Thyroid gland (tissue), 4 donors: Measurements from ENCODE around the gene KITLG.

Experiments
- CTCF ChIP-seq, 6 experiments: fragments of 200-600 bp in 3 of 6; fragments of 450-650 bp in 3 of 6; sonication (generic) in 3 of 6; IDR thresholded peaks; one replicate each; pipeline ENCODE4 v1.5.1; 2016 to 2019; ENCODE audit warnings: antibody characterized with exemption in 6 of 6, mild to moderate bottlenecking in 2 of 6, inconsistent platforms in 1 of 6, moderate library complexity in 1 of 6
- POLR2A ChIP-seq, 2 donors: fragments of 450-650 bp; IDR thresholded peaks; one replicate each; pipeline ENCODE4 v1.6.1; 2017; ENCODE audit warnings: antibody characterized with exemption in 2 of 2, mild to moderate bottlenecking in 2 of 2, moderate library complexity in 1 of 2

GRCh38 chr12:88520436-88520820 is 59.8 kb downstream of the KITLG start:
- no peak for TF ChIP-seq CTCF (IDR thresholded peaks at IDR 0.05)
- no peak for TF ChIP-seq POLR2A (IDR thresholded peaks at IDR 0.05)
